Inflammatory macrophage treated with lipopolysaccharide for 1 hour (primary cell): Measurements from ENCODE around the gene PTGER1.
"Not testable (repeated sequence)": the region's sequence is repeated elsewhere in the genome, so short reads cannot be mapped to it uniquely, and the experiment has no call there.

ENCODE experiments used
- DNase-seq, 2 donors: peaks; one replicate each; pipeline ENCODE4 v3.0.0-alpha.2; 2020 to 2022

The PTGER1 gene

GRCh38 chr19:14475251-14476073 is at the start of gene PTGER1:
TSS of gene PTGER1 (minus strand) at chr19:14475354. CDS start at chr19:14474320, 1,034 bp downstream.
- peak in 1 of 2 donors; percentile 12 for DNase-seq

GRCh38 chr19:14520543-14520942 is 45.4 kb upstream of the PTGER1 start:
- DNase-seq = no peak

GRCh38 chr19:14519860-14520407 is 44.8 kb upstream of the PTGER1 start:
- DNase-seq = peak; percentile 70 to 80

- no peak for DNase-seq
These were observed 44.2 kb upstream of the PTGER1 start for GRCh38 chr19:14519245-14519859.

- peak; percentile 77 to 80 for DNase-seq
These were observed 42.8 kb upstream of the PTGER1 start, which contains the start of gene DNAJB1 for GRCh38 chr19:14517840-14518505. TSS of gene DNAJB1 (minus strand) at chr19:14518397. CDS start at chr19:14518349, 48 bp downstream.

GRCh38 chr19:14517446-14517839 is 42.3 kb upstream of the PTGER1 start:
- no peak for DNase-seq

GRCh38 chr19:14516746-14517438 is 41.7 kb upstream of the PTGER1 start:
- no peak for DNase-seq

GRCh38 chr19:14516048-14516534 is 40.9 kb upstream of the PTGER1 start:
- DNase-seq = no peak

GRCh38 chr19:14515501-14516047 is 40.4 kb upstream of the PTGER1 start:
- no peak for DNase-seq

- no peak for DNase-seq
These were observed 39.2 kb upstream of the PTGER1 start for GRCh38 chr19:14514215-14514863.

GRCh38 chr19:14512406-14512961 is 37.3 kb upstream of the PTGER1 start:
- no peak for DNase-seq

- DNase-seq = no peak
These were observed 36.1 kb upstream of the PTGER1 start for GRCh38 chr19:14511229-14511593.

GRCh38 chr19:14510311-14511228 is 35.4 kb upstream of the PTGER1 start:
- DNase-seq = peak; percentile 94 to 95

GRCh38 chr19:14507704-14508542 is 32.8 kb upstream of the PTGER1 start:
- peak; percentile 80 to 83 for DNase-seq

- peak in 1 of 2 donors; percentile 81 for DNase-seq
These were observed 30.5 kb upstream of the PTGER1 start for GRCh38 chr19:14505488-14506239.

GRCh38 chr19:14504575-14504974 is 29.4 kb upstream of the PTGER1 start:
- DNase-seq = not testable (repeated sequence)

GRCh38 chr19:14503285-14503684 is 28.1 kb upstream of the PTGER1 start:
- DNase-seq = no peak

- no peak for DNase-seq
These were observed 27.4 kb upstream of the PTGER1 start for GRCh38 chr19:14502334-14503092.
